ENCODE results near the gene ST7.

- TF ChIP-seq, protein P1, sequence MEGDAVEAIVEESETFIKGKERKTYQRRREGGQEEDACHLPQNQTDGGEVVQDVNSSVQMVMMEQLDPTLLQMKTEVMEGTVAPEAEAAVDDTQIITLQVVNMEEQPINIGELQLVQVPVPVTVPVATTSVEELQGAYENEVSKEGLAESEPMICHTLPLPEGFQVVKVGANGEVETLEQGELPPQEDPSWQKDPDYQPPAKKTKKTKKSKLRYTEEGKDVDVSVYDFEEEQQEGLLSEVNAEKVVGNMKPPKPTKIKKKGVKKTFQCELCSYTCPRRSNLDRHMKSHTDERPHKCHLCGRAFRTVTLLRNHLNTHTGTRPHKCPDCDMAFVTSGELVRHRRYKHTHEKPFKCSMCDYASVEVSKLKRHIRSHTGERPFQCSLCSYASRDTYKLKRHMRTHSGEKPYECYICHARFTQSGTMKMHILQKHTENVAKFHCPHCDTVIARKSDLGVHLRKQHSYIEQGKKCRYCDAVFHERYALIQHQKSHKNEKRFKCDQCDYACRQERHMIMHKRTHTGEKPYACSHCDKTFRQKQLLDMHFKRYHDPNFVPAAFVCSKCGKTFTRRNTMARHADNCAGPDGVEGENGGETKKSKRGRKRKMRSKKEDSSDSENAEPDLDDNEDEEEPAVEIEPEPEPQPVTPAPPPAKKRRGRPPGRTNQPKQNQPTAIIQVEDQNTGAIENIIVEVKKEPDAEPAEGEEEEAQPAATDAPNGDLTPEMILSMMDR (IDR thresholded peaks at IDR 0.05), result no peak
- TF ChIP-seq POLR2A (IDR thresholded peaks at IDR 0.05), result no peak
- TF ChIP-seq POLR2AphosphoS5 (IDR thresholded peaks at IDR 0.05), result no peak
These were observed 15.3 kb downstream of the ST7 start for GRCh38 chr7:116968631-116969030.

Measured in transverse colon (tissue), 4 donors.